OCI-LY7 (cell line): ENCODE data around the gene CARD11. TPM values are rescaled to one million over a fixed set of nuclear protein-coding genes. Genes with fewer than 3 reads are reported as not detected.
"Not testable (repeated sequence)": the region's sequence is repeated elsewhere in the genome, so short reads cannot be mapped to it uniquely, and the experiment has no call there.

ENCODE experiments used
- BruUV-seq: library from RNA; stranded (reverse); fragments of 400-500 nt; replicated peaks from 2 replicates; lab custom pipeline; 2021; lab: Mats Ljungman, UMichigan
- CTCF ChIA-PET: fragments of 300-600 bp; sonication (Branson Sonifier 250); formaldehyde crosslinking; loops from one replicate; lab custom pipeline; 2022; ENCODE audit warnings: antibody characterized with exemption; ENCODE audit not compliant: unreplicated experiment; lab: Charles Lee
- POLR2A ChIA-PET: fragments of 300-600 bp; sonication (Branson Sonifier 250); formaldehyde crosslinking; loops from one replicate; lab custom pipeline; 2022; ENCODE audit warnings: antibody characterized with exemption; lab: Charles Lee
- DNase-seq: peaks from one replicate; pipeline ENCODE4 v3.0.0-alpha.2; 2015; ENCODE audit warnings: low spot score
- H2AFZ ChIP-seq: fragments of 200-600 bp; sonication (generic), shearing (Covaris generic); 2 replicates; pipeline ENCODE4 v1.6.1; 2014; ENCODE audit warnings: mild to moderate bottlenecking, antibody characterized with exemption, low read length, moderate library complexity
- H3K27ac ChIP-seq: fragments of 200-600 bp; sonication (generic); 2 replicates; pipeline ENCODE4 v1.5.1; 2014; ENCODE audit warnings: mixed run types, low read depth, mild to moderate bottlenecking, moderate library complexity, low read length, inconsistent platforms; ENCODE audit not compliant: poor library complexity, severe bottlenecking
- H3K36me3 ChIP-seq: fragments of 200-600 bp; sonication (generic); 2 replicates; pipeline ENCODE4 v1.6.1; 2014; ENCODE audit warnings: mild to moderate bottlenecking, antibody characterized with exemption, low read length, moderate library complexity, mixed read lengths; ENCODE audit not compliant: insufficient read depth
- H3K4me1 ChIP-seq: fragments of 200-600 bp; sonication (generic); 2 replicates; pipeline ENCODE4 v1.5.1; 2014; ENCODE audit warnings: mild to moderate bottlenecking, low read length; ENCODE audit not compliant: insufficient read depth, poor library complexity, severe bottlenecking
- H3K4me2 ChIP-seq: fragments of 200-600 bp; sonication (generic); 2 replicates; pipeline ENCODE4 v1.6.1; 2014; ENCODE audit warnings: mild to moderate bottlenecking, low read length
- H3K4me3 ChIP-seq: fragments of 200-600 bp; sonication (generic); 2 replicates; pipeline ENCODE4 v1.5.1; 2014; ENCODE audit warnings: mild to moderate bottlenecking, low read depth, low read length; ENCODE audit not compliant: poor library complexity, severe bottlenecking
- H3K79me2 ChIP-seq: fragments of 200-600 bp; sonication (generic); 2 replicates; pipeline ENCODE4 v1.6.1; 2016; ENCODE audit warnings: low read depth, mild to moderate bottlenecking, low read length, moderate library complexity, mixed read lengths; ENCODE audit not compliant: insufficient read depth
- H3K9me2 ChIP-seq: fragments of 200-600 bp; sonication (generic); 2 replicates; pipeline ENCODE4 v1.6.1; 2016; ENCODE audit warnings: mild to moderate bottlenecking, low read length, mixed read lengths; ENCODE audit not compliant: insufficient read depth
- H3K9me3 ChIP-seq: fragments of 200-600 bp; sonication (generic); 2 replicates; pipeline ENCODE4 v1.6.1; 2014; ENCODE audit warnings: mild to moderate bottlenecking, mixed run types, low read length, mixed read lengths
- H4K20me1 ChIP-seq: fragments of 200-600 bp; sonication (generic); 2 replicates; pipeline ENCODE4 v1.6.1; 2014; ENCODE audit warnings: mild to moderate bottlenecking, antibody characterized with exemption, low read length, moderate library complexity, mixed read lengths; ENCODE audit not compliant: insufficient read depth
- CTCF ChIP-seq: fragments of 200-600 bp; sonication (generic); conservative IDR thresholded peaks from 2 replicates; pipeline ENCODE4 v1.5.1; 2014; ENCODE audit warnings: mild to moderate bottlenecking, antibody characterized with exemption, low read length, moderate library complexity, mixed read lengths
- EZH2phosphoT487 ChIP-seq: fragments of 200-600 bp; sonication (generic); IDR thresholded peaks from 2 replicates; pipeline ENCODE4 v1.6.1; 2018; ENCODE audit warnings: low read depth, borderline replicate concordance, mild to moderate bottlenecking, mixed run types, antibody characterized with exemption, low read length, moderate library complexity, mixed read lengths
- intact Hi-C: fragments of 100-400 bp; cut with micrococcal nuclease; formaldehyde crosslinking; loops from one replicate; pipeline ENCODE4 v1.10.0; 2022; ENCODE audit not compliant: unreplicated experiment
- total RNA-seq, 2 experiments: library from RNA; depleted of rRNA in 1 of 2; stranded (reverse); fragments of >200 nt in 1 of 2; shearing (Covaris generic) in 1 of 2; gene quantifications; 2 replicates each; pipeline ENCODE4 v1.2.3, GENCODE V29; 2014 to 2022

Gene CARD11
- total RNA-seq, 2 experiments from 2014 or later = 33.8 to 63.5 TPM

GRCh38 chr7:3025616-3026015, 18.1 kb downstream of the CARD11 start:
- Histone ChIP-seq H3K9me3 (peaks cover 17% of the 10 kb centered on the region; the same call in 1 of the 2 replicates), H3K4me2 (no peak overlapping the region), H2AFZ (no peak overlapping the region), H3K79me2 (0 out of 2 replicates have a peak, but pooled peaks cover 3% of the 10 kb centered on the region), H4K20me1 (no peaks in the 10 kb centered on the region), H3K4me3 (no peak overlapping the region), H3K9me2 (no peaks in the 10 kb centered on the region), H3K4me1 (no peaks in the 10 kb centered on the region), H3K36me3 (peaks cover 26% of the 10 kb centered on the region), H3K27ac (no peak overlapping the region)
- DNase-seq = no peak
- CTCF ChIA-PET = no interaction called here
- POLR2A ChIA-PET = no interaction called here
- intact Hi-C loops = no loop called here
- BruUV-seq = no TSS peak
- no peak for TF ChIP-seq EZH2phosphoT487
- no peak for TF ChIP-seq CTCF

- Histone ChIP-seq H3K36me3 (peaks cover 48% of the 10 kb centered on the region), H3K4me2 (no peak overlapping the region), H3K27ac (no peak overlapping the region), H3K9me2 (no peaks in the 10 kb centered on the region), H3K9me3 (peaks cover 27% of the 10 kb centered on the region; the same call in 1 of the 2 replicates), H3K79me2 (peaks cover 3% of the 10 kb centered on the region; the same call in 1 of the 2 replicates), H3K4me3 (no peak overlapping the region), H2AFZ (no peak overlapping the region), H4K20me1 (no peaks in the 10 kb centered on the region), H3K4me1 (peaks cover 5% of the 10 kb centered on the region)
- BruUV-seq = no TSS peak
- CTCF ChIA-PET = no interaction called here
- intact Hi-C loops = no loop called here
- POLR2A ChIA-PET = interaction anchor here (0.6 kb wide), 1 partner anchor 64 kb away, joined by 7 read pairs; no protein-coding TSS in a partner anchor
- TF ChIP-seq EZH2phosphoT487 (no peak), CTCF (no peak)
- no peak for DNase-seq
Observed at GRCh38 chr7:3021825-3022224, 21.8 kb downstream of the CARD11 start.

GRCh38 chr7:3021224-3021623, 22.4 kb downstream of the CARD11 start:
- H3K9me2 ChIP-seq, POLR2A ChIA-PET, DNase-seq, BruUV-seq, intact Hi-C loops, H3K27ac ChIP-seq, CTCF ChIA-PET, H2AFZ ChIP-seq, H3K4me1 ChIP-seq, H4K20me1 ChIP-seq, H3K79me2 ChIP-seq, H3K4me2 ChIP-seq, H3K4me3 ChIP-seq: not testable (repeated sequence)
- H3K36me3 ChIP-seq = peaks cover 48% of the 10 kb centered on the region
- H3K9me3 ChIP-seq = peaks cover 27% of the 10 kb centered on the region; the same call in 1 of the 2 replicates
